K562 (cell line): ENCODE results near the gene SYNGR4. TPM values are rescaled to one million over a fixed set of nuclear protein-coding genes. Genes with fewer than 3 reads are reported as not detected.

ENCODE experiments used
- CREB1 ChIP-seq, 2 experiments: sonication (generic) in 1 of 2; formaldehyde crosslinking in 1 of 2; IDR thresholded peaks; 2 replicates each; pipeline versions ENCODE4 v1.6.1 to v1.8.0; 2012 to 2022; ENCODE audit warnings: inconsistent platforms in 1 of 2, mild to moderate bottlenecking in 1 of 2, missing genetic modification reagents in 1 of 2, moderate library complexity in 1 of 2
- ERF ChIP-seq: fragments of 450-650 bp; formaldehyde crosslinking; IDR thresholded peaks from 2 replicates; pipeline ENCODE4 v1.4.0; 2020; ENCODE audit warnings: mild to moderate bottlenecking, mixed read lengths
- ETV5 ChIP-seq: sonication (generic); formaldehyde crosslinking; IDR thresholded peaks from 2 replicates; pipeline ENCODE4 v1.4.0; 2020; ENCODE audit warnings: low read depth, mild to moderate bottlenecking, missing genetic modification reagents
- KLF10 ChIP-seq: fragments of 250-450 bp; sonication (Bioruptor Pico); IDR thresholded peaks from 2 replicates; pipeline ENCODE4 v1.6.1; 2021; ENCODE audit warnings: matching md5 sums
- POLR2B ChIP-seq: fragments of 450-650 bp; IDR thresholded peaks from 2 replicates; pipeline ENCODE4 v1.6.1; 2018; ENCODE audit warnings: low read depth; ENCODE audit not compliant: partially characterized antibody
- PRPF4 ChIP-seq: fragments of 200-400 bp; formaldehyde crosslinking; IDR thresholded peaks from one replicate; pipeline ENCODE4 v1.6.1; 2017; ENCODE audit warnings: low read length, low read depth, mild to moderate bottlenecking; ENCODE audit not compliant: insufficient read depth, poor library complexity, severe bottlenecking
- RFX1 ChIP-seq: fragments of 450-650 bp; IDR thresholded peaks from 2 replicates; pipeline ENCODE4 v1.6.1; 2016; ENCODE audit warnings: mild to moderate bottlenecking, moderate library complexity
- SMAD3 ChIP-seq: fragments of 450-650 bp; formaldehyde crosslinking; conservative IDR thresholded peaks from 2 replicates; pipeline ENCODE4 v1.4.0; 2020; ENCODE audit warnings: mild to moderate bottlenecking
- ZNF766 ChIP-seq: fragments of 200-800 bp; sonication (Bioruptor generic); conservative IDR thresholded peaks from 2 replicates; pipeline ENCODE4 v1.6.1; 2016; ENCODE audit warnings: missing genetic modification characterization, missing compliant biosample characterization
- polyA plus RNA-seq, 8 experiments: library from polyadenylated mRNA; depleted of rRNA in 4 of 8; stranded (reverse) in 5 of 8; unstranded in 3 of 8; fragments of >200 nt; fragmentation: Nextera tagmentation in 2 of 8; fragmentation: Illumina TruSeq in 1 of 8; extraction: Ambion mirVana in 2 of 8; extraction: Trizol in 1 of 8; gene quantifications; 2 replicates each; pipeline versions ENCODE4 v1.2.1 to v1.2.3, GENCODE V29; 2011 to 2014; ENCODE audit warnings: inconsistent platforms in 1 of 8, missing spikeins in 1 of 8
- total RNA-seq, 7 experiments: library from RNA; depleted of rRNA in 6 of 7; stranded (reverse); fragments of >200 nt in 6 of 7; fragmentation: Illumina TruSeq in 2 of 7; extraction: Trizol in 2 of 7; gene quantifications; 2 replicates each; pipeline versions ENCODE4 v1.2.1 to v1.2.3, GENCODE V29; 2011 to 2021; ENCODE audit warnings: low replicate concordance in 1 of 7
- TF ChIP-seq, protein P1 (sequence below): fragments of 450-650 bp; IDR thresholded peaks from 2 replicates; pipeline ENCODE4 v1.6.1; 2016; ENCODE audit warnings: low read depth
- TF ChIP-seq, protein P2 (sequence below): fragments of 450-650 bp; IDR thresholded peaks from 2 replicates; pipeline ENCODE4 v1.6.1; 2016
- TF ChIP-seq, protein P3 (sequence below): sonication (generic); formaldehyde crosslinking; IDR thresholded peaks from 2 replicates; pipeline ENCODE4 v1.8.1; 2022; ENCODE audit warnings: missing genetic modification reagents
- TF ChIP-seq, protein P4 (sequence below): fragments of 250-450 bp; sonication (Bioruptor Pico); IDR thresholded peaks from 2 replicates; pipeline ENCODE4 v1.5.0; 2021

The SYNGR4 gene
- total and polyA plus RNA-seq, 9 of the 15 experiments (the other 6 are each of a cell fraction or from before 2014, with no cell fraction given), result 0.07 to 0.14 TPM; not detected in 7

DNA sequence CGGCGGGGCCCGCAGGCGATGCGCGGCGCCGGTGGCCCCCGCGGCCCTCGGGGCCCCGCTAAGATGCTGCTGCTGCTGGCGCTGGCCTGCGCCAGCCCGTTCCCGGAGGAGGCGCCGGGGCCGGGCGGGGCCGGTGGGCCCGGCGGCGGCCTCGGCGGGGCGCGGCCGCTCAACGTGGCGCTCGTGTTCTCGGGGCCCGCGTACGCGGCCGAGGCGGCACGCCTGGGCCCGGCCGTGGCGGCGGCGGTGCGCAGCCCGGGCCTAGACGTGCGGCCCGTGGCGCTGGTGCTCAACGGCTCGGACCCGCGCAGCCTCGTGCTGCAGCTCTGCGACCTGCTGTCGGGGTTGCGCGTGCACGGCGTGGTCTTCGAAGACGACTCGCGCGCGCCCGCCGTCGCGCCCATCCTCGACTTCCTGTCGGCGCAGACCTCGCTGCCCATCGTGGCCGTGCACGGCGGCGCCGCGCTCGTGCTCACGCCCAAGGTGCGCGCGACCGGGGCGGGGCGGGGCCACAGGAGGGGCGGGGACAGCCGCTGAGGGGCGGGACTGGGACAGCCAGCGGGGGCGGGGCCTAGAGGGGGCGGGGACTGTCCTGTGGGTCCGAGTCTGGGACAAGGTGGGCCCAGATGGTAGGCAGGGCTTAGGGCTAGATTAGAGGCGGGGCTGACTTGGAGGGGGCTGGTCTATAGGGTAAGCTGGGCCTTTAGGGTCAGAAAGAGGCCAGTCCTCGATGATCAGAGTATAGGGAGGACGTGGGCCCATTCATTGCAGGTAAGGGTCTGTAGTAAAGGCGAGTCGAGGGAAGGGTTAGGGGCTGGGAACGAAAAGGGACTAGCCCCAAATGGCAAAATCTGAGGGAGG, 34.4 kb downstream of the SYNGR4 start (continued):
- TF ChIP-seq CREB1 (IDR thresholded peaks at IDR 0.05) (no peak; the same call in 1 of the 2 replicates), CREB1 (CRISPR knock-in tag; IDR thresholded peaks at IDR 0.05) (peak; percentile 70), ETV5 (CRISPR knock-in tag) (no peak; the same call in none of the 2 replicates), ERF (CRISPR knock-in tag) (peak; percentile 97), POLR2B (peak; percentile 97), SMAD3 (CRISPR knock-in tag) (no peak), KLF10 (no peak), RFX1 (no peak), PRPF4 (no peak), ZNF766 (CRISPR knock-in tag) (peak; percentile 98)
- TF ChIP-seq, protein P1, sequence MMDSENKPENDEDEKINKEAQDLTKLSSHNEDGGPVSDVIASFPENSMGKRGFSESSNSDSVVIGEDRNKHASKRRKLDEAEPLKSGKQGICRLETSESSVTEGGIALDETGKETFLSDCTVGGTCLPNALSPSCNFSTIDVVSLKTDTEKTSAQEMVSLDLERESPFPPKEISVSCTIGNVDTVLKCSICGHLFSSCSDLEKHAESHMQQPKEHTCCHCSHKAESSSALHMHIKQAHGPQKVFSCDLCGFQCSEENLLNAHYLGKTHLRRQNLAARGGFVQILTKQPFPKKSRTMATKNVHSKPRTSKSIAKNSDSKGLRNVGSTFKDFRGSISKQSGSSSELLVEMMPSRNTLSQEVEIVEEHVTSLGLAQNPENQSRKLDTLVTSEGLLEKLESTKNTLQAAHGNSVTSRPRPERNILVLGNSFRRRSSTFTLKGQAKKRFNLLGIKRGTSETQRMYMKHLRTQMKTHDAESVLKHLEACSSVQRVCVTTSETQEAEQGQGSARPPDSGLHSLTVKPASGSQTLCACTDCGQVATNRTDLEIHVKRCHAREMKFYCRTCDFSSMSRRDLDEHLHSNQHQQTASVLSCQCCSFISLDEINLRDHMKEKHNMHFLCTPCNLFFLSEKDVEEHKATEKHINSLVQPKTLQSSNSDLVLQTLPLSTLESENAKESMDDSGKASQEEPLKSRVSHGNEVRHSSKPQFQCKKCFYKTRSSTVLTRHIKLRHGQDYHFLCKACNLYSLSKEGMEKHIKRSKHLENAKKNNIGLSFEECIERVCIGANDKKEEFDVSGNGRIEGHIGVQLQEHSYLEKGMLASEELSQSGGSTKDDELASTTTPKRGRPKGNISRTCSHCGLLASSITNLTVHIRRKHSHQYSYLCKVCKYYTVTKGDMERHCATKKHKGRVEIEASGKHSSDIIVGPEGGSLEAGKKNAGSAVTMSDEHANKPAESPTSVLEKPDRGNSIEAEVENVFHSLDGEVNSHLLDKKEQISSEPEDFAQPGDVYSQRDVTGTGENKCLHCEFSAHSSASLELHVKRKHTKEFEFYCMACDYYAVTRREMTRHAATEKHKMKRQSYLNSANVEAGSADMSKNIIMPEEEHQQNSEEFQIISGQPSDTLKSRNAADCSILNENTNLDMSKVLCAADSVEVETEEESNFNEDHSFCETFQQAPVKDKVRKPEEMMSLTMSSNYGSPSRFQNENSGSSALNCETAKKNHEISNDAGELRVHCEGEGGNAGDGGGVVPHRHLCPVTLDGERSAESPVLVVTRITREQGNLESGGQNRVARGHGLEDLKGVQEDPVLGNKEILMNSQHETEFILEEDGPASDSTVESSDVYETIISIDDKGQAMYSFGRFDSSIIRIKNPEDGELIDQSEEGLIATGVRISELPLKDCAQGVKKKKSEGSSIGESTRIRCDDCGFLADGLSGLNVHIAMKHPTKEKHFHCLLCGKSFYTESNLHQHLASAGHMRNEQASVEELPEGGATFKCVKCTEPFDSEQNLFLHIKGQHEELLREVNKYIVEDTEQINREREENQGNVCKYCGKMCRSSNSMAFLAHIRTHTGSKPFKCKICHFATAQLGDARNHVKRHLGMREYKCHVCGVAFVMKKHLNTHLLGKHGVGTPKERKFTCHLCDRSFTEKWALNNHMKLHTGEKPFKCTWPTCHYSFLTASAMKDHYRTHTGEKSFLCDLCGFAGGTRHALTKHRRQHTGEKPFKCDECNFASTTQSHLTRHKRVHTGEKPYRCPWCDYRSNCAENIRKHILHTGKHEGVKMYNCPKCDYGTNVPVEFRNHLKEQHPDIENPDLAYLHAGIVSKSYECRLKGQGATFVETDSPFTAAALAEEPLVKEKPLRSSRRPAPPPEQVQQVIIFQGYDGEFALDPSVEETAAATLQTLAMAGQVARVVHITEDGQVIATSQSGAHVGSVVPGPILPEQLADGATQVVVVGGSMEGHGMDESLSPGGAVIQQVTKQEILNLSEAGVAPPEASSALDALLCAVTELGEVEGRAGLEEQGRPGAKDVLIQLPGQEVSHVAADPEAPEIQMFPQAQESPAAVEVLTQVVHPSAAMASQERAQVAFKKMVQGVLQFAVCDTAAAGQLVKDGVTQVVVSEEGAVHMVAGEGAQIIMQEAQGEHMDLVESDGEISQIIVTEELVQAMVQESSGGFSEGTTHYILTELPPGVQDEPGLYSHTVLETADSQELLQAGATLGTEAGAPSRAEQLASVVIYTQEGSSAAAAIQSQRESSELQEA, result no peak
- TF ChIP-seq, protein P2, sequence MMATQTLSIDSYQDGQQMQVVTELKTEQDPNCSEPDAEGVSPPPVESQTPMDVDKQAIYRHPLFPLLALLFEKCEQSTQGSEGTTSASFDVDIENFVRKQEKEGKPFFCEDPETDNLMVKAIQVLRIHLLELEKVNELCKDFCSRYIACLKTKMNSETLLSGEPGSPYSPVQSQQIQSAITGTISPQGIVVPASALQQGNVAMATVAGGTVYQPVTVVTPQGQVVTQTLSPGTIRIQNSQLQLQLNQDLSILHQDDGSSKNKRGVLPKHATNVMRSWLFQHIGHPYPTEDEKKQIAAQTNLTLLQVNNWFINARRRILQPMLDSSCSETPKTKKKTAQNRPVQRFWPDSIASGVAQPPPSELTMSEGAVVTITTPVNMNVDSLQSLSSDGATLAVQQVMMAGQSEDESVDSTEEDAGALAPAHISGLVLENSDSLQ, result no peak
- TF ChIP-seq, protein P3, sequence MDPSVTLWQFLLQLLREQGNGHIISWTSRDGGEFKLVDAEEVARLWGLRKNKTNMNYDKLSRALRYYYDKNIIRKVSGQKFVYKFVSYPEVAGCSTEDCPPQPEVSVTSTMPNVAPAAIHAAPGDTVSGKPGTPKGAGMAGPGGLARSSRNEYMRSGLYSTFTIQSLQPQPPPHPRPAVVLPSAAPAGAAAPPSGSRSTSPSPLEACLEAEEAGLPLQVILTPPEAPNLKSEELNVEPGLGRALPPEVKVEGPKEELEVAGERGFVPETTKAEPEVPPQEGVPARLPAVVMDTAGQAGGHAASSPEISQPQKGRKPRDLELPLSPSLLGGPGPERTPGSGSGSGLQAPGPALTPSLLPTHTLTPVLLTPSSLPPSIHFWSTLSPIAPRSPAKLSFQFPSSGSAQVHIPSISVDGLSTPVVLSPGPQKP (CRISPR knock-in tag), result no peak
- TF ChIP-seq, protein P4, sequence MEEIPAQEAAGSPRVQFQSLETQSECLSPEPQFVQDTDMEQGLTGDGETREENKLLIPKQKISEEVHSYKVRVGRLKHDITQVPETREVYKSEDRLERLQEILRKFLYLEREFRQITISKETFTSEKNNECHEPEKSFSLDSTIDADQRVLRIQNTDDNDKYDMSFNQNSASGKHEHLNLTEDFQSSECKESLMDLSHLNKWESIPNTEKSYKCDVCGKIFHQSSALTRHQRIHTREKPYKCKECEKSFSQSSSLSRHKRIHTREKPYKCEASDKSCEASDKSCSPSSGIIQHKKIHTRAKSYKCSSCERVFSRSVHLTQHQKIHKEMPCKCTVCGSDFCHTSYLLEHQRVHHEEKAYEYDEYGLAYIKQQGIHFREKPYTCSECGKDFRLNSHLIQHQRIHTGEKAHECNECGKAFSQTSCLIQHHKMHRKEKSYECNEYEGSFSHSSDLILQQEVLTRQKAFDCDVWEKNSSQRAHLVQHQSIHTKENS, result no peak
